ENCODE results near the gene LY6G5C.

GRCh38 chr6:31700740-31701401 is 20.0 kb upstream of the LY6G5C start:
- TF ChIP-seq EZH2 (IDR thresholded peaks at IDR 0.05; ENCODE audit: low read depth, unreplicated experiment) (no peak), CTCF (conservative IDR thresholded peaks at IDR 0.05; ENCODE audit: low read depth in 2 of 2) (no peak), ZNF462 (CRISPR knock-in tag; IDR thresholded peaks at IDR 0.05) (no peak), EZH2phosphoT487 (IDR thresholded peaks at IDR 0.05; ENCODE audit: unreplicated experiment) (no peak), STAT1 (IDR thresholded peaks at IDR 0.05; ENCODE audit: unreplicated experiment) (no peak)

Data from GM23338 (cell line).